ENCODE measurements around the gene LDLRAD3.
A peak's percentile ranks its signal among the peaks of the same experiment; 100 is the strongest.

The LDLRAD3 gene

GRCh38 chr11:36155124-36155561 is 211.3 kb downstream of the LDLRAD3 start:
- TF ChIP-seq CTCF (conservative IDR thresholded peaks at IDR 0.05; ENCODE audit: low read length) (no peak), EZH2phosphoT487 (IDR thresholded peaks at IDR 0.05; ENCODE audit: borderline replicate concordance) (no peak)
- H3K36me3 ChIP-seq (ENCODE audit: insufficient read depth, low read length) = no peaks in the 10 kb centered on the region

GRCh38 chr11:36155770-36156160 is 211.9 kb downstream of the LDLRAD3 start:
- H3K79me2 ChIP-seq (ENCODE audit: insufficient read depth, low read length) = no peaks in the 10 kb centered on the region
- H3F3A ChIP-seq (ENCODE audit: low read depth) = no peaks in the 10 kb centered on the region
- no peaks in the 10 kb centered on the region for H3K9me2 ChIP-seq (replicated peaks; ENCODE audit: low read depth, low read length)
- no peaks in the 10 kb centered on the region for H3K9me3 ChIP-seq (ENCODE audit: insufficient read depth, low read depth, low read length)
- no peak overlapping the region for H3K9ac ChIP-seq (ENCODE audit: low read depth, low read length, poor library complexity, severe bottlenecking)
- TF ChIP-seq EZH2phosphoT487 (IDR thresholded peaks at IDR 0.05; ENCODE audit: borderline replicate concordance) = no peak
- TF ChIP-seq CTCF (conservative IDR thresholded peaks at IDR 0.05; ENCODE audit: low read length) = no peak
- no peaks in the 10 kb centered on the region for H4K20me1 ChIP-seq (ENCODE audit: insufficient read depth, low read length, poor library complexity, severe bottlenecking)
- H3K4me2 ChIP-seq (ENCODE audit: low read depth, low read length, poor library complexity, severe bottlenecking) = no peak overlapping the region
- no peaks in the 10 kb centered on the region for H3K27me3 ChIP-seq (ENCODE audit: insufficient read depth, low read length, poor library complexity, severe bottlenecking)
- H3K4me3 ChIP-seq (ENCODE audit: low read length, poor library complexity, severe bottlenecking) = no peak overlapping the region
- H3K36me3 ChIP-seq (ENCODE audit: insufficient read depth, low read length) = no peaks in the 10 kb centered on the region
- no peak overlapping the region for H2AFZ ChIP-seq (ENCODE audit: low read length)
- no peaks in the 10 kb centered on the region for H3K4me1 ChIP-seq (ENCODE audit: insufficient read depth, low read length, poor library complexity, severe bottlenecking)

More at GRCh38 chr11:36155124-36155561, 211.3 kb downstream of the LDLRAD3 start:
- Histone ChIP-seq H2AFZ (ENCODE audit: low read length) (no peak overlapping the region), H4K20me1 (ENCODE audit: insufficient read depth, low read length, poor library complexity, severe bottlenecking) (no peaks in the 10 kb centered on the region), H3K9me3 (ENCODE audit: insufficient read depth, low read depth, low read length) (no peaks in the 10 kb centered on the region), H3K9me2 (replicated peaks; ENCODE audit: low read depth, low read length) (no peaks in the 10 kb centered on the region), H3K9ac (ENCODE audit: low read depth, low read length, poor library complexity, severe bottlenecking) (no peak overlapping the region), H3K4me1 (ENCODE audit: insufficient read depth, low read length, poor library complexity, severe bottlenecking) (no peaks in the 10 kb centered on the region), H3K27me3 (ENCODE audit: insufficient read depth, low read length, poor library complexity, severe bottlenecking) (no peaks in the 10 kb centered on the region), H3K4me3 (ENCODE audit: low read length, poor library complexity, severe bottlenecking) (no peak overlapping the region), H3K79me2 (ENCODE audit: insufficient read depth, low read length) (no peaks in the 10 kb centered on the region), H3F3A (ENCODE audit: low read depth) (no peaks in the 10 kb centered on the region), H3K4me2 (ENCODE audit: low read depth, low read length, poor library complexity, severe bottlenecking) (no peak overlapping the region)

- H3K4me2 ChIP-seq (ENCODE audit: low read depth, low read length, poor library complexity, severe bottlenecking) = no peak overlapping the region
- H4K20me1 ChIP-seq (ENCODE audit: insufficient read depth, low read length, poor library complexity, severe bottlenecking) = no peaks in the 10 kb centered on the region
- TF ChIP-seq EZH2phosphoT487 (IDR thresholded peaks at IDR 0.05; ENCODE audit: borderline replicate concordance) (no peak), CTCF (conservative IDR thresholded peaks at IDR 0.05; ENCODE audit: low read length) (peak; percentile 24; the same call in 1 of the 2 replicates)
- no peaks in the 10 kb centered on the region for H3K27me3 ChIP-seq (ENCODE audit: insufficient read depth, low read length, poor library complexity, severe bottlenecking)
- no peaks in the 10 kb centered on the region for H3K79me2 ChIP-seq (ENCODE audit: insufficient read depth, low read length)
- no peaks in the 10 kb centered on the region for H3K9me2 ChIP-seq (replicated peaks; ENCODE audit: low read depth, low read length)
- no peak overlapping the region for H3K4me3 ChIP-seq (ENCODE audit: low read length, poor library complexity, severe bottlenecking)
- H3K4me1 ChIP-seq (ENCODE audit: insufficient read depth, low read length, poor library complexity, severe bottlenecking) = no peaks in the 10 kb centered on the region
- no peaks in the 10 kb centered on the region for H3K9me3 ChIP-seq (ENCODE audit: insufficient read depth, low read depth, low read length)
- H2AFZ ChIP-seq (ENCODE audit: low read length) = no peak overlapping the region
- H3K36me3 ChIP-seq (ENCODE audit: insufficient read depth, low read length) = no peaks in the 10 kb centered on the region
- H3K9ac ChIP-seq (ENCODE audit: low read depth, low read length, poor library complexity, severe bottlenecking) = no peak overlapping the region
- H3F3A ChIP-seq (ENCODE audit: low read depth) = no peaks in the 10 kb centered on the region
These were observed 212.4 kb downstream of the LDLRAD3 start for GRCh38 chr11:36156161-36156816.

All from Loucy (cell line).